Astrocyte (in vitro differentiated cells and primary cell): ENCODE results near the gene VIM. TPM values are rescaled to one million over a fixed set of nuclear protein-coding genes. Genes with fewer than 3 reads are reported as not detected.

Experiments used
- DNase-seq: peaks from one replicate; pipeline ENCODE4 v3.0.0-alpha.2; 2010; ENCODE audit warnings: low read depth
- FAIRE-seq: peaks from 2 replicates; lab custom pipeline; 2011; peaks lifted over from hg19 to GRCh38; lab: Jason Lieb, UNC
- H2AFZ ChIP-seq: 2 replicates; pipeline ENCODE4 v1.6.0; 2012; ENCODE audit warnings: low read depth, low read length, inconsistent platforms
- H3K27ac ChIP-seq: 2 replicates; pipeline ENCODE4 v1.5.1; 2011; ENCODE audit warnings: low read depth, low read length, inconsistent platforms
- H3K27me3 ChIP-seq: 2 replicates; pipeline ENCODE4 v1.6.0; 2011; ENCODE audit warnings: low read length, inconsistent platforms; ENCODE audit not compliant: insufficient read depth
- H3K36me3 ChIP-seq: 2 replicates; pipeline ENCODE4 v1.5.1; 2011; ENCODE audit warnings: low read length, inconsistent platforms; ENCODE audit not compliant: insufficient read depth
- H3K4me1 ChIP-seq: 2 replicates; pipeline ENCODE4 v1.5.1; 2011; ENCODE audit warnings: low read length, inconsistent platforms; ENCODE audit not compliant: insufficient read depth
- H3K4me2 ChIP-seq: 2 replicates; pipeline ENCODE4 v1.6.0; 2012; ENCODE audit warnings: low read length, inconsistent platforms
- H3K4me3 ChIP-seq: 2 replicates; pipeline ENCODE4 v1.5.1; 2011; ENCODE audit warnings: low read depth, mild to moderate bottlenecking, low read length, inconsistent platforms; ENCODE audit not compliant: insufficient read depth
- H3K79me2 ChIP-seq: 2 replicates; pipeline ENCODE4 v1.6.0; 2012; ENCODE audit warnings: mild to moderate bottlenecking, low read length, inconsistent platforms; ENCODE audit not compliant: insufficient read depth
- H3K9ac ChIP-seq: 2 replicates; pipeline ENCODE4 v1.6.0; 2012; ENCODE audit warnings: mild to moderate bottlenecking, low read length, inconsistent platforms
- H3K9me3 ChIP-seq: 2 replicates; pipeline ENCODE4 v1.5.1; 2012; ENCODE audit warnings: low read depth, mild to moderate bottlenecking, low read length, inconsistent platforms; ENCODE audit not compliant: insufficient read depth
- H4K20me1 ChIP-seq: 2 replicates; pipeline ENCODE4 v1.6.0; 2012; ENCODE audit warnings: low read length, inconsistent platforms; ENCODE audit not compliant: insufficient read depth
- H3K27ac Mint-ChIP-seq: one replicate; pipeline ENCODE4 v1.8.0; 2021; ENCODE audit warnings: mild to moderate bottlenecking, mixed read lengths; ENCODE audit not compliant: unreplicated experiment
- H3K27me3 Mint-ChIP-seq: one replicate; pipeline ENCODE4 v1.8.0; 2021; ENCODE audit warnings: low read depth, mixed read lengths; ENCODE audit not compliant: unreplicated experiment
- H3K36me3 Mint-ChIP-seq: one replicate; pipeline ENCODE4 v1.8.0; 2021; ENCODE audit warnings: low read depth, mixed read lengths; ENCODE audit not compliant: unreplicated experiment
- H3K4me1 Mint-ChIP-seq: one replicate; pipeline ENCODE4 v1.8.0; 2021; ENCODE audit warnings: low read depth, mixed read lengths; ENCODE audit not compliant: unreplicated experiment
- H3K4me3 Mint-ChIP-seq: one replicate; pipeline ENCODE4 v1.8.0; 2021; ENCODE audit warnings: mild to moderate bottlenecking, moderate library complexity, mixed read lengths; ENCODE audit not compliant: unreplicated experiment
- H3K9me3 Mint-ChIP-seq: one replicate; pipeline ENCODE4 v1.8.0; 2021; ENCODE audit warnings: mild to moderate bottlenecking, mixed read lengths; ENCODE audit not compliant: unreplicated experiment
- EZH2 ChIP-seq: IDR thresholded peaks from 2 replicates; pipeline ENCODE4 v1.6.1; 2012; ENCODE audit warnings: mild to moderate bottlenecking, low read length, inconsistent platforms; ENCODE audit not compliant: insufficient read depth
- total RNA-seq: library from RNA; stranded (reverse); gene quantifications from 2 replicates; pipeline ENCODE4 v1.2.1, GENCODE V29; 2021
- TF ChIP-seq, protein P1 (sequence below): IDR thresholded peaks from 2 replicates; pipeline ENCODE4 v1.5.1; 2011; ENCODE audit warnings: low read depth, mild to moderate bottlenecking, inconsistent platforms, low read length, moderate library complexity; ENCODE audit not compliant: insufficient read depth

The VIM gene
- total RNA-seq, 1 donor from 2014 or later: 5,400 TPM

DNA sequence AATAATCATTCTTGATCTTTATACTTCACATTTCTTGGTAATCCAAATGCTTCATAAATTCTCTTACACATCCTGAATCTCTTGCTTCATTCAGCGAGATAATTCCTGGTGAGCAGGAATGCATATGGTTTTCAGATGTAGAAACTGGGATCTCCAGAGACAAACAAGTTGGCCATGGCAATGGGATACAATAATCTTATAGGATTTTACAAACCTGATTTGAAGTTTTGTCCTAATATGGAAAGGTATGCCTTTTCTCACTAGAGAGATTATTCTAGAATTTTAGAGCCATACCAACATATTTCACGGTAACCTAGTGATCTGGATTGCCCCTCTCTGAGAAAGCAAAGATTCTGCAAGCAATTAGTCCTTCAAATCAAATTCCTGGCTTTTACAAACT, 13.5 kb upstream of the VIM start:
- DNase-seq (no peak), FAIRE-seq (no peak)
- Histone ChIP-seq H4K20me1 (no peaks in the 10 kb centered on the region), H3K9ac (peak overlapping the region; percentile 84), H3K36me3 (no peaks in the 10 kb centered on the region), H3K9me3 (no peaks in the 10 kb centered on the region), H3K4me1 (peaks cover 58% of the 10 kb centered on the region), H2AFZ (no peak overlapping the region), H3K27ac (peak overlapping the region; percentile 99), H3K4me2 (peak overlapping the region; percentile 82), H3K27me3 (no peaks in the 10 kb centered on the region), H3K79me2 (no peaks in the 10 kb centered on the region), H3K4me3 (peak overlapping the region; percentile 41)
- TF ChIP-seq EZH2: no peak
- TF ChIP-seq, protein P1, sequence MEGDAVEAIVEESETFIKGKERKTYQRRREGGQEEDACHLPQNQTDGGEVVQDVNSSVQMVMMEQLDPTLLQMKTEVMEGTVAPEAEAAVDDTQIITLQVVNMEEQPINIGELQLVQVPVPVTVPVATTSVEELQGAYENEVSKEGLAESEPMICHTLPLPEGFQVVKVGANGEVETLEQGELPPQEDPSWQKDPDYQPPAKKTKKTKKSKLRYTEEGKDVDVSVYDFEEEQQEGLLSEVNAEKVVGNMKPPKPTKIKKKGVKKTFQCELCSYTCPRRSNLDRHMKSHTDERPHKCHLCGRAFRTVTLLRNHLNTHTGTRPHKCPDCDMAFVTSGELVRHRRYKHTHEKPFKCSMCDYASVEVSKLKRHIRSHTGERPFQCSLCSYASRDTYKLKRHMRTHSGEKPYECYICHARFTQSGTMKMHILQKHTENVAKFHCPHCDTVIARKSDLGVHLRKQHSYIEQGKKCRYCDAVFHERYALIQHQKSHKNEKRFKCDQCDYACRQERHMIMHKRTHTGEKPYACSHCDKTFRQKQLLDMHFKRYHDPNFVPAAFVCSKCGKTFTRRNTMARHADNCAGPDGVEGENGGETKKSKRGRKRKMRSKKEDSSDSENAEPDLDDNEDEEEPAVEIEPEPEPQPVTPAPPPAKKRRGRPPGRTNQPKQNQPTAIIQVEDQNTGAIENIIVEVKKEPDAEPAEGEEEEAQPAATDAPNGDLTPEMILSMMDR: no peak
- Mint-ChIP-seq H3K4me1 (peaks cover 67% of the 10 kb centered on the region), H3K36me3 (no peaks in the 10 kb centered on the region), H3K27me3 (no peaks in the 10 kb centered on the region), H3K4me3 (peak overlapping the region; percentile 61), H3K27ac (peak overlapping the region; percentile 99), H3K9me3 (no peaks in the 10 kb centered on the region)

DNA sequence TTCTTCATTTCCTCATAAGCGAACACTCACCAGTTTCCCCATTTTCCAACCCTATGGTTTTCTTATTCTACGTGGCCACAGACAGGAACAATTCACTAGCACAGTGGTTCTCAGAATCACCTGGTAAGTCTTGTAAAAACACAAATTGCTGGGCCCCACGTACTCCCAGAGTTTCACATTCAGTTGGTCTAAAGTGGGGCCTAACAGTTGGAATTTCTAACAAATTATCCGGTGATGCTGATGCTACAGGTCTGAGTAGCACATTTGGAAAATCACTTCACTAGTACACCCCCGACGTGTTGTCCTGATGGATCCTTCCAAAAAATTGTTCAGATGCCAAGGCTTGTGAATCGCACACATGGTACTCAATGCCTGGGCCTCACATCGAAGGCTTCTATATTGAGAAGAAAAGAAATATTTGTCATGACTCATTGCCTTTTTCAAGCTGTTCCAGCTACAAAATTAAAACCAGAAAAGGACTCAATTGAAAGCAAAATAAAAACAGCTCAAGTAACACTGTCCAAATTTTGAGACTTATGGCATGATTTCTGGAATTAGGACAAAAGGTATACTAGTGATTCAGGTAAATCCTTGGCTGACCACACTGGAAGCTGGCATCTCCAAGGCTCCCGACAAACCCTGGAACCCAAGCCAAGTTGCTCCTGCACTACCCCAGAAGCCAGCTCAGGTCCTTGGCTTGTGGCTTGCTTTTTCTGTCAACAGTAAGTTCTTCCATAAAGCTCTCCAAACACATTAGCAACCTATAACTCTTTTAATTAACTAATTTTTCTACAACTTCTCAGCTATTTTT, 12.9 kb upstream of the VIM start:
- H3K4me1 Mint-ChIP-seq: peaks cover 66% of the 10 kb centered on the region
- Histone ChIP-seq H3K4me3 (peak overlapping the region; percentile 41), H3K4me1 (peaks cover 58% of the 10 kb centered on the region), H3K27me3 (no peaks in the 10 kb centered on the region), H3K9me3 (no peaks in the 10 kb centered on the region), H3K27ac (peak overlapping the region; percentile 99), H3K36me3 (no peaks in the 10 kb centered on the region), H4K20me1 (no peaks in the 10 kb centered on the region), H3K79me2 (no peaks in the 10 kb centered on the region), H3K9ac (peak overlapping the region; percentile 84), H2AFZ (no peak overlapping the region), H3K4me2 (peak overlapping the region; percentile 82)
- no peaks in the 10 kb centered on the region for H3K9me3 Mint-ChIP-seq
- peak overlapping the region; percentile 61 for H3K4me3 Mint-ChIP-seq
- no peaks in the 10 kb centered on the region for H3K36me3 Mint-ChIP-seq
- H3K27ac Mint-ChIP-seq: peak overlapping the region; percentile 99
- no peak for FAIRE-seq
- DNase-seq: peak; percentile 98
- TF ChIP-seq, protein P1: no peak
- no peak for TF ChIP-seq EZH2
- H3K27me3 Mint-ChIP-seq: no peaks in the 10 kb centered on the region

DNA sequence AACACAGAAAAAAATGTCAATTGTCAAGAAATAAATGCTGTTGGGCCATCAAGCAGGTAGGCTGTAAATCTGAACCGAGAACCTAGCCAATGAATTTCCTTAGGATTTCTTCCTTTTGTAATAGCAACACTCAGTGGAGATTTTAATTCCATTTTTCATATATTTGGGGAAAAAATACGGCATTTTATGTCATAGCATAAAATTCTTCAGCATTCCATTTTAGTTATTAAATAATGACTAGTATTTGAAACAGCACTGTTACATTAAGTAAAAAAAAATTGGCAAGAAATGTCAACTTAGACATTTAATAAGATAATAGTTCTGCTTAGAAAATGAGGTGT, 12.3 kb upstream of the VIM start:
- Histone ChIP-seq H3K79me2 (no peaks in the 10 kb centered on the region), H3K36me3 (no peaks in the 10 kb centered on the region), H3K4me3 (peak overlapping the region; percentile 41), H4K20me1 (no peaks in the 10 kb centered on the region), H2AFZ (no peak overlapping the region), H3K27me3 (no peaks in the 10 kb centered on the region), H3K9ac (peak overlapping the region; percentile 84), H3K4me2 (peak overlapping the region; percentile 82), H3K27ac (peak overlapping the region; percentile 99), H3K9me3 (no peaks in the 10 kb centered on the region), H3K4me1 (peaks cover 53% of the 10 kb centered on the region)
- TF ChIP-seq, protein P1: no peak
- no peak for TF ChIP-seq EZH2
- Mint-ChIP-seq H3K27ac (peak overlapping the region; percentile 99), H3K27me3 (no peaks in the 10 kb centered on the region), H3K4me3 (peak overlapping the region; percentile 45), H3K9me3 (no peaks in the 10 kb centered on the region), H3K36me3 (no peaks in the 10 kb centered on the region), H3K4me1 (peaks cover 65% of the 10 kb centered on the region)
- FAIRE-seq (no peak), DNase-seq (no peak)
